IMR-90 (cell line): Measurements from ENCODE around the gene ANKRD63. TPM values are rescaled to one million over a fixed set of nuclear protein-coding genes. Genes with fewer than 3 reads are reported as not detected.

ENCODE experiments used
- ATAC-seq: fragments of 200-7000 bp; cut with Tn5 transposase; 2 replicates; pipeline ENCODE4 v1.9.1; 2020; ENCODE audit warnings: low read depth, mild to moderate bottlenecking, moderate library complexity
- BruUV-seq: library from RNA; stranded (reverse); fragments of 400-500 nt; replicated peaks from 2 replicates; lab custom pipeline; 2021; lab: Mats Ljungman, UMichigan
- CTCF ChIA-PET: fragments of 300-600 bp; formaldehyde crosslinking; extraction: SDS; loops from one replicate; lab custom pipeline; 2021; ENCODE audit warnings: antibody characterized with exemption; lab: Yijun Ruan, JAX
- POLR2A ChIA-PET: fragments of 300-600 bp; sonication (Branson Sonifier 250); formaldehyde crosslinking; loops from one replicate; lab custom pipeline; 2022; ENCODE audit warnings: antibody characterized with exemption; ENCODE audit not compliant: unreplicated experiment; lab: Charles Lee
- DNase-seq: peaks from one replicate; pipeline ENCODE4 v3.0.0; 2013
- H2AFZ ChIP-seq: replicated peaks from 2 replicates; pipeline ENCODE3; 2013; ENCODE audit warnings: low read length, mild to moderate bottlenecking; ENCODE audit not compliant: poor library complexity
- H2AK5ac ChIP-seq: 2 replicates; pipeline ENCODE4 v1.6.1; 2013; ENCODE audit warnings: low read depth, low read length, inconsistent platforms
- H2AK9ac ChIP-seq: replicated peaks from 2 replicates; pipeline ENCODE3; 2013; ENCODE audit warnings: mild to moderate bottlenecking, low read depth, low read length, moderate library complexity; ENCODE audit not compliant: poor library complexity
- H2BK120ac ChIP-seq: 2 replicates; pipeline ENCODE4 v1.6.1; 2013; ENCODE audit warnings: low read depth, low read length, inconsistent platforms
- H2BK15ac ChIP-seq: 3 replicates; pipeline ENCODE4 v1.6.1; 2013; ENCODE audit warnings: low read depth, low read length, inconsistent platforms
- H2BK20ac ChIP-seq: 2 replicates; pipeline ENCODE4 v1.6.1; 2013; ENCODE audit warnings: low read depth, mild to moderate bottlenecking, inconsistent platforms, low read length, moderate library complexity
- H2BK5ac ChIP-seq: 2 replicates; pipeline ENCODE4 v1.6.1; 2013; ENCODE audit warnings: mild to moderate bottlenecking, low read depth, low read length, inconsistent platforms; ENCODE audit not compliant: poor library complexity, severe bottlenecking
- H3K14ac ChIP-seq: replicated peaks from 2 replicates; pipeline ENCODE4 v1.6.1; 2013; ENCODE audit warnings: low read depth, low read length, inconsistent platforms
- H3K18ac ChIP-seq: 2 replicates; pipeline ENCODE4 v1.6.1; 2013; ENCODE audit warnings: low read depth, low read length, control low read depth
- H3K23ac ChIP-seq: 2 replicates; pipeline ENCODE4 v1.6.1; 2013; ENCODE audit warnings: low read depth, low read length, inconsistent platforms
- H3K27ac ChIP-seq: 2 replicates; pipeline ENCODE4 v1.5.1; 2013; ENCODE audit warnings: mild to moderate bottlenecking, control low read depth, low read length; ENCODE audit not compliant: insufficient read depth
- H3K27me3 ChIP-seq: 2 replicates; pipeline ENCODE4 v1.6.1; 2013; ENCODE audit warnings: low read length; ENCODE audit not compliant: control insufficient read depth, insufficient read depth
- H3K36me3 ChIP-seq: 2 replicates; pipeline ENCODE4 v1.6.1; 2013; ENCODE audit warnings: low read length, mixed read lengths; ENCODE audit not compliant: control insufficient read depth, insufficient read depth
- H3K4ac ChIP-seq: 2 replicates; pipeline ENCODE4 v1.6.1; 2013; ENCODE audit warnings: low read depth, low read length, inconsistent platforms
- H3K4me1 ChIP-seq: 2 replicates; pipeline ENCODE4 v1.6.1; 2013; ENCODE audit warnings: low read length, mixed read lengths; ENCODE audit not compliant: control insufficient read depth, insufficient read depth
- H3K4me2 ChIP-seq: 2 replicates; pipeline ENCODE4 v1.6.1; 2013; ENCODE audit warnings: low read depth, mild to moderate bottlenecking, control low read depth, low read length, moderate library complexity
- H3K4me3 ChIP-seq: 2 replicates; pipeline ENCODE4 v1.5.1; 2013; ENCODE audit warnings: low read depth, mild to moderate bottlenecking, control low read depth, low read length, moderate library complexity; ENCODE audit not compliant: insufficient read depth
- H3K56ac ChIP-seq: 2 replicates; pipeline ENCODE4 v1.6.1; 2013; ENCODE audit warnings: low read length, inconsistent platforms; ENCODE audit not compliant: insufficient read depth; ENCODE audit errors: extremely low read depth
- H3K79me1 ChIP-seq, 2 experiments: 2 replicates each; pipeline ENCODE4 v1.6.1; 2013; ENCODE audit warnings: low read length in 2 of 2, inconsistent platforms in 1 of 2, low read depth in 1 of 2
- H3K9ac ChIP-seq: 2 replicates; pipeline ENCODE4 v1.6.1; 2013; ENCODE audit warnings: low read depth, low read length, control low read depth
- H3K9me1 ChIP-seq: 2 replicates; pipeline ENCODE4 v1.6.1; 2013; ENCODE audit warnings: low read length, inconsistent platforms; ENCODE audit not compliant: insufficient read depth
- H3K9me3 ChIP-seq: 2 replicates; pipeline ENCODE4 v1.6.1; 2013; ENCODE audit warnings: low read length; ENCODE audit not compliant: control insufficient read depth, insufficient read depth
- H4K20me1 ChIP-seq: 2 replicates; pipeline ENCODE4 v1.6.1; 2013; ENCODE audit warnings: low read length, inconsistent platforms; ENCODE audit not compliant: insufficient read depth
- H4K5ac ChIP-seq: 2 replicates; pipeline ENCODE4 v1.6.1; 2013; ENCODE audit warnings: mild to moderate bottlenecking, low read depth, low read length, control low read depth
- H4K8ac ChIP-seq, 2 experiments: 2 replicates each; pipeline ENCODE4 v1.6.1; 2013; ENCODE audit warnings: low read depth in 2 of 2, low read length in 2 of 2, control low read depth in 1 of 2, inconsistent platforms in 1 of 2
- H4K91ac ChIP-seq: 2 replicates; pipeline ENCODE4 v1.6.1; 2013; ENCODE audit warnings: low read depth, low read length, inconsistent platforms; ENCODE audit not compliant: insufficient read depth
- CTCF ChIP-seq: conservative IDR thresholded peaks from 2 replicates; pipeline ENCODE4 v1.5.1; 2012; ENCODE audit warnings: mild to moderate bottlenecking, low read depth, low read length, improper control_type of control experiment
- MAZ ChIP-seq: IDR thresholded peaks from 2 replicates; pipeline ENCODE4 v1.6.1; 2012; ENCODE audit warnings: low read depth, mild to moderate bottlenecking, low read length, improper control_type of control experiment, moderate library complexity, borderline replicate concordance
- MXI1 ChIP-seq: IDR thresholded peaks from 2 replicates; pipeline ENCODE4 v1.6.1; 2012; ENCODE audit warnings: low read depth, mild to moderate bottlenecking, low read length, moderate library complexity, borderline replicate concordance
- WGBS, 2 experiments: methylation state at CpG; one replicate each; pipeline versions ENCODE4 v1.1.5 to v1.1.7; 2013; ENCODE audit warnings: missing lambda C conversion rate in 2 of 2; ENCODE audit not compliant: insufficient read length in 1 of 2; ENCODE audit errors: extremely low coverage in 2 of 2; 5-methylcytosine and 5-hydroxymethylcytosine counted together
- dilution Hi-C: fragments of 300-500 bp; cut with HindIII; formaldehyde crosslinking; loops from one replicate; pipeline ENCODE4 v1.14.3; 2018; ENCODE audit warnings: low sequenced_read_pairs; ENCODE audit not compliant: unreplicated experiment
- in situ Hi-C: fragments of 300-500 bp; cut with MboI; formaldehyde crosslinking; loops from 3 replicates; pipeline ENCODE4 v1.14.3; 2019; ENCODE audit warnings: low sequenced_read_pairs, inconsistent platforms, mixed read lengths
- intact Hi-C: fragments of 100-400 bp; cut with micrococcal nuclease; formaldehyde crosslinking; loops from 2 replicates; pipeline ENCODE4 v1.10.0; 2022
- polyA plus RNA-seq, 3 experiments: library from polyadenylated mRNA; depleted of rRNA; stranded (reverse); fragments of >200 nt; gene quantifications; 2 replicates each; pipeline ENCODE4 v1.2.3, GENCODE V29; 2012; ENCODE audit warnings: low replicate concordance in 1 of 3
- total RNA-seq: library from RNA; depleted of rRNA; stranded (reverse); fragments of >200 nt; gene quantifications from 2 replicates; pipeline ENCODE4 v1.2.3, GENCODE V29; 2012
- TF ChIP-seq, protein P1 (sequence below): fragments of 150-350 bp; IDR thresholded peaks from 2 replicates; pipeline ENCODE4 v1.6.1; 2016; ENCODE audit warnings: low read depth, mild to moderate bottlenecking, low read length, moderate library complexity, borderline replicate concordance

ANKRD63 gene
- total and polyA plus RNA-seq, 2 of the 4 experiments (the other 2 are of a cell fraction): not detected

DNA sequence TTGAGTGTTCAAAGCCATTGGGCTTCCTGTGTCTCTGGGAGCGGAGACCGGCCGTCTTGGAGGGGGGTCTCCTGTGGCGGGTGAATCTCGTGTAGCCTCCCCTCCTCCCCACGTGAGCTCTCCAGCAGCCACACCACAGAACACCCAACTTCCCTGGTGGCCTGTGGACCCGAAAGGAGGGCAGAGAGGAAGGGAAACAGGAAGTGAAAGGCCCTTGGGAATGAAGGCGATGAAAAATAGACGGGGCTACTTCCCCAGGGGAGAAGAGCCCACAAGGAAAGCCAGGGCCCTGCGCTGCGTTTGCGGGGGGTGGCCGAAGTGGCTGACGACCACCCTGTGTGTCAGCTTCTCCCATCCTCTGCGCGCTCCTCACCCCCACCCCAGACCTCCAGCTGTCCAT, 5.4 kb downstream of the ANKRD63 start:
- H3K9ac ChIP-seq: no peak overlapping the region
- H3K9me1 ChIP-seq: no peaks in the 10 kb centered on the region
- no peak overlapping the region for H3K4me3 ChIP-seq
- H3K27me3 ChIP-seq: peaks cover 47% of the 10 kb centered on the region
- H4K91ac ChIP-seq: no peak overlapping the region
- no peak overlapping the region for H3K23ac ChIP-seq
- ChIA-PET POLR2A (no interaction called here), CTCF (interaction anchor here (6.0 kb wide), 1 partner anchor 59 kb away, joined by 81 read pairs; no protein-coding TSS in a partner anchor)
- no peak overlapping the region for H3K56ac ChIP-seq
- in situ Hi-C loops: loop anchor here (5.0 kb wide), 1 partner anchor 150 kb away; no protein-coding TSS in a partner anchor
- no peak overlapping the region for H2BK5ac ChIP-seq
- ATAC-seq (no peak), DNase-seq (no peak)
- H2AK5ac ChIP-seq: no peak overlapping the region
- peak overlapping the region; percentile 63 for H2AFZ ChIP-seq
- no peak overlapping the region for H3K14ac ChIP-seq
- H3K36me3 ChIP-seq: no peaks in the 10 kb centered on the region
- dilution Hi-C loops: no loop called here
- H4K5ac ChIP-seq: no peak overlapping the region
- 33% methylated on average over 3 of the region's 16 CpGs; no CpG with 5 or more reads in 1 of the 2 experiments for WGBS, 2 experiments
- H3K4me2 ChIP-seq: no peak overlapping the region
- intact Hi-C loops: no loop called here
- no peak overlapping the region for H2BK20ac ChIP-seq
- no peaks in the 10 kb centered on the region for H3K79me1 ChIP-seq
- TF ChIP-seq, protein P1, sequence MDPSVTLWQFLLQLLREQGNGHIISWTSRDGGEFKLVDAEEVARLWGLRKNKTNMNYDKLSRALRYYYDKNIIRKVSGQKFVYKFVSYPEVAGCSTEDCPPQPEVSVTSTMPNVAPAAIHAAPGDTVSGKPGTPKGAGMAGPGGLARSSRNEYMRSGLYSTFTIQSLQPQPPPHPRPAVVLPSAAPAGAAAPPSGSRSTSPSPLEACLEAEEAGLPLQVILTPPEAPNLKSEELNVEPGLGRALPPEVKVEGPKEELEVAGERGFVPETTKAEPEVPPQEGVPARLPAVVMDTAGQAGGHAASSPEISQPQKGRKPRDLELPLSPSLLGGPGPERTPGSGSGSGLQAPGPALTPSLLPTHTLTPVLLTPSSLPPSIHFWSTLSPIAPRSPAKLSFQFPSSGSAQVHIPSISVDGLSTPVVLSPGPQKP: no peak
- TF ChIP-seq CTCF (no peak), MAZ (no peak), MXI1 (no peak)
- H3K4ac ChIP-seq: no peak overlapping the region
- no peak overlapping the region for H3K27ac ChIP-seq
- no peak overlapping the region for H3K18ac ChIP-seq
- H3K4me1 ChIP-seq: peaks cover 4% of the 10 kb centered on the region
- H4K20me1 ChIP-seq: no peaks in the 10 kb centered on the region
- no peak overlapping the region for H2AK9ac ChIP-seq
- H3K9me3 ChIP-seq: no peaks in the 10 kb centered on the region
- no peak overlapping the region for H4K8ac ChIP-seq
- H2BK15ac ChIP-seq: no peak overlapping the region
- no peak overlapping the region for H2BK120ac ChIP-seq
- BruUV-seq: no TSS peak
